GM18502 (cell line): ENCODE data around the gene IVNS1ABP.
"Not testable (repeated sequence)": the region's sequence is repeated elsewhere in the genome, so short reads cannot be mapped to it uniquely, and the experiment has no call there.

Experiments used
- ATAC-seq: cut with Tn5 transposase; IDR thresholded peaks from one replicate; pipeline ENCODE4 v1.9.1; 2021; ENCODE audit warnings: mild to moderate bottlenecking; ENCODE audit not compliant: unreplicated experiment, poor library complexity

The IVNS1ABP gene

DNA sequence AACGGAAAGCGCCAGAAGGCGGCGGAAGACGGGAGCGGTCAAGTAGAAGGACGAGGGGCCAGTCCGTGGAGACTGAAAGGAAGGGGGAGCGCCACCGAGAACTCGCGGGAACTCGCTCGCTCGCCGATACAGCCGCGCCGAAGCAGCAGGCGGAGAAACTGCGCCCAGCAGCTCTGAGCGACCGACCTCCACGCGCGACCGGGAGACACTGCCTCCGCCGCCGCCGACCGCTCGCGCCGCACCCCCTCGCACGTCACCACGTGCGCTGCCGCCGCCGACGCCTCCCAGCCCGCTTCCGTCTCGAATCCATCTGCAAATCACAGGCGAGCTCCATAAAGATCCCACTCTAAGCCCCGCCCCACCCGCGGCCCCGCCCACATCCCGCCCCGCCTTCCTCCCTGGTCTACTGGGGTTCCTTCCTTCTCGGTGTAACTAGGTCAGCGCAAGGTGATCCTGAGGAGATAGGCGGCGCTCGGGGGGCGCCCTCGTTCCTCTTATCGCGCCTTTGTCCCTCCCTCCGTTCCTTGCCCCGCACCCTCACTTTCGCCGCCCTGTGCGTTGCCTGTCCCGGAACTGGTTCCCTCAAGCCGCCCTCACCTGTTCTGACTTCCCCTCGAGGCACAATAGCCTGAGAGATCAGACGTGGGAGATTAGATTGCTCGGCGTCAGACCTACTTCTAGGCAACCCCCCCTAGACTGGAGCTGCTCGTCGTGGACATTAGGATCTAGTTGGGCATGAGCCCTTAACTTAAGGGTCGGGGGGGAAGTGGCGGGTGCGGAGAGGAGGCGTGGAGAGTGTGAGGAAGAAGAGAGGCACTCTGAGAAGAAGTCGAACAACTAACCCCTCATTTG lies at the start of gene IVNS1ABP:
Gene IVNS1ABP, minus strand, starts transcription at position 210 of the 852 bp plus-strand sequence. CDS start 7,750 bp downstream, outside the sequence.
- peak; percentile 72 for ATAC-seq

DNA sequence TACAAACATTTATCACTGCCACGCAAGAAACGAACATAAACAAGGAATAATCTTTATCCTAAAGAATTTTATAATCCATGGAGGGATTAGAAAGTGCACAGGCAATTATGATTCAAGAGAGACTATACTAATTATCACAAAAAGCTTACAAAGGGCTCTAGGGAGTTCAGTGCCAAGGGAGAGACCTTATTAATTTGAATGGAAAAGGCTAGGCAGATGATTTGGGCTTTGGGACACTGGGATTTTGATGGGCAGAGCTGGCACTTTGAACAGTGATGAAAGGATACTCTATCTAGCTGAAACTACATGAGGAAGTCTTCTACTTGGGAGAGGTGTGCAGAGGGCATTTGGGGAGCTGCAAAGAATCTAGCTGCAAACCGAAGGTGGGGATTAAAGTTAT lies 48.9 kb upstream of the IVNS1ABP start:
- ATAC-seq = no peak

GRCh38 chr1:185364528-185364927 lies 47.5 kb upstream of the IVNS1ABP start:
- ATAC-seq = not testable (repeated sequence)

- ATAC-seq = peak; percentile 56
These were observed 46.2 kb upstream of the IVNS1ABP start for GRCh38 chr1:185363205-185363604.

DNA sequence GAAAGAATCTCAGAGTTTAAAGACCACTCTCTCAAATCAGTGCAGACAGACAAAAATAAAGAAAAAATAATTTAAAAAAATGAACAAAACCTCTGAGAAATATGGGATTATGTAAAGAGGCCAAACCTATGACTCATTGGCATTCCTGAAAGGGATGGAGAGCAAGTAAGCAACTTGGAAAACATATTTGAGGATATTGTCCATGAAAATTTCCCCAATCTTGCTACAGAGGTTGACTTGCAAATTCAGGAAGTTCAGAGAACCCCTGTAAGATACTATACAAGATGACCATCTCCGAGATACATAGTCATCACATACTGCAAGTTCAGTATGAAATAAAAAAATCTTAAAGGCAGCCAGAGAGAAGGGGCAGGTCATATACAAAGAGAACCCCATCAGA lies 43.7 kb upstream of the IVNS1ABP start:
- no peak for ATAC-seq

- ATAC-seq = no peak
These were observed 41.9 kb upstream of the IVNS1ABP start for GRCh38 chr1:185358957-185359356.

- no peak for ATAC-seq
These were observed 38.9 kb upstream of the IVNS1ABP start for GRCh38 chr1:185355947-185356346.

GRCh38 chr1:185353124-185353523 lies 36.1 kb upstream of the IVNS1ABP start:
- no peak for ATAC-seq

GRCh38 chr1:185351734-185352466 lies 34.9 kb upstream of the IVNS1ABP start:
- no peak for ATAC-seq

- no peak for ATAC-seq
These were observed 33.0 kb upstream of the IVNS1ABP start for GRCh38 chr1:185350027-185350442.

DNA sequence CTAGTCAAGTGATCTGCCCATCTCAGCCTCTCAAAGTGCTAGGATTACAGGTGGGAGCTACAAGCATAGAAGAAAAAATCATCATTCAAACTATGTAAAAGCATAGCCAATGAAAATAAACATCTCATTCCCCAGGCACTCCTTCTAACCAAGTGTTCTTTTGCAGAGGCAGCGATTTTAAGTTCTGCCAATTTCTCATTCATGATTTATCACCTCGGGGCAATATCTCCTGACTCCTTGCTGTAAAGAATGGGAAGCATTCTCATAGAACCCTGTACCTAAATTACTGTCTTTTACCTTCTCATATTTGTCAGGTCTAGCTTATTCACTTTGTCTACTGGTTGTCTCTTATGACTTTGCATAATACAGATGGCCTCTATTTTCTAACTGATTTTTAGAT lies 32.5 kb upstream of the IVNS1ABP start:
- no peak for ATAC-seq

- ATAC-seq = no peak
These were observed 31.9 kb upstream of the IVNS1ABP start for GRCh38 chr1:185348985-185349384.

- no peak for ATAC-seq
These were observed 31.3 kb upstream of the IVNS1ABP start for GRCh38 chr1:185348296-185348695.

DNA sequence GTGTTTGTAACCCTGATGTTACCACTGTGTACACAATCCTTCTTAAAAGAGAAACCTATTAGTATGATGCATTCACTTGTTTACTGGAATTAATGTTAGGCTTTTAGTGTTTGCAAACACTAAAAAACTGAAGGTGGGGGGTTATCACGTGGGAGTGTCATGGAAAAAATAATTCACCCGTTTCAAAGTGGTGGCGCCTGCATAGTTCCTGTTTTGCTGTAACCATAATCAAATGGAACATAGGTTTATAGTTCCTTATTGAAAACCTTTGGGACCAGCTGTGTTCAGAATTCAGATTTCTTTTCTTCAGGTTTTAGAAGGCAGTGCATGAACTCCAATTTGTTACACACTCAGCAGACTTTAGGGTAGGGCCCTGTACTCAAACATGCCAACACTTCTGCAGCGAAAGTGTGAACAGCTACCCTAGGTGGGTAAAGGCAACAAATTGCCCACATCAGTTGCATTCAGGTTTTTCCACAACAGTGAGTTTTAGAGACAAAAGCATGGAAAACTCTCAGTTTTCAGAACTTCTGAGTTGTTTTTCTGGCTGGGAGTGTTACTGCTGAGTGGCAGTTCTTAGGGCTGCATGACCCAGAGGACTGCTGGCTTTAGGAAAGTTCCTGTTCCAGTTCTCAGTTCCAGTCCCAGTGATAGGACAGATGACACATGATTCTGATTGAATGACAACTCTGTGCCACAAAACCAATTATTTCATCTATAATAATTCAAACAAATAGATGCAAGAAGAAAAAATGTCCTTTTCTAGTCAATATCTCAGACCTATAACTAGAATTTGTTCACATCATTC lies 29.1 kb upstream of the IVNS1ABP start:
- no peak for ATAC-seq

DNA sequence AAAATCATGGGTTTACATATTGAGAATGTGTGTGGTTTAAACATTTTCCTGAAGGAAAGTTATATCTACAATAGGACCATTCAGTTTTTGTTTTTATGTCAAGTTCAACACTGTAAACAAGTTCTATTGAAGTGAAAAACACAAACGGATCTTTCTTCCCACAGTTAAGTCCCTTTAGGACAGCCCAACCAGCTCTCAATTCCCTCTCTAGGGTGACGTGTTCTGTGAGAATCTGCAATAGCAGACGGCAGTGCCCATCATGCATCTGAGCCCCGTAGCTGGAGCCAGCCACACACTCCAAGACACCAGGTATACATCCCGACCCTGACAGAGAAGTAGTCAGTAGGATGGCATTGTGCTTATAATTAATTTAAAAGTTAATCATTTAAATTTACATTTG lies 26.3 kb upstream of the IVNS1ABP start:
- no peak for ATAC-seq

- ATAC-seq = no peak
These were observed 25.7 kb upstream of the IVNS1ABP start for GRCh38 chr1:185342672-185343259.

- no peak for ATAC-seq
These were observed 25.0 kb upstream of the IVNS1ABP start for GRCh38 chr1:185342017-185342416.

GRCh38 chr1:185341196-185341781 lies 24.2 kb upstream of the IVNS1ABP start:
- ATAC-seq = no peak

DNA sequence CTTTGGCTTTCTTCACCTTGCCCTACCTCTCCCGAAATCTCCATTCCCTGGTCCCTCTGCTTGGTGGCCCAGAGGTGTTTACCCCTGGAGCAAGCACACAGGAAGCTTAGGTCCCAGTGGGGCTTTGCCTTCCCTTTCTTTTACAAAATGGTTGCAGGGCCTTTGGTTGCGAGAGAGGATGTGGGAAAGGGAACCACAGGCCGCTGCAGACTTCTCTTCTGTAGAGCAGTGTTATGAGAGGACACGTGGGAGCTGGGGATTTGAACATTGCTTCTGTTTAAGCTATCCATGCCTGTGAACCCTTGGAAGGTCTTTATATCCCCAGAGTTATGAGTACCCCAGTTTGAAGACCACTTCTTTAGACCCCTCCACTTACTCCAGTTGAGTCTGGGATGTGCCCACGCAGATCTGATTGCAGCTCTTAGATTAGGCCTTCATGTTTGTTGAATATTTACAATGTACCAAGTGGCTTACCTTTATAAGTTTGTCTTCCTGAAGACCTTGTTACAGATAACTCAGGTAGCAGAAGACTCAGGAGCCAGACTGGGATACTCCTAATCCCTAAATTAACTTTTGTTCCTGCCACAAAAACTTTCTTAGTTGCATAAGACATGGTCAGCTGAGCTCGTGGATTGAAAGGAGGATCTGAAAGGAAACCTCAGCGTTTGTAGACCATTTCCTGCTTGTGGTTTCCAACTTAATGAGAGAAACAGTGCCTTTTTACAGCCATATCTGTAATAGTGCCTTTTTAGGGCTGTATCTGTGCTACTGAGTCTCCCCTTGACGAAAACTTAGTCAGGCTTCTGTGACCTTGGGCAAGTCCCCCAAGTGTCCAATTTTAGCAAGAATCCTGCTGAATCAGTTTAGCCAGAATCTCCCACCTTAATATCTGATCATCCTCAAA lies 21.9 kb upstream of the IVNS1ABP start:
- peak; percentile 97 for ATAC-seq
